IgD-negative memory B cell (primary cell): Measurements from ENCODE around the gene NUP93. TPM values are rescaled to one million over a fixed set of nuclear protein-coding genes. Genes with fewer than 3 reads are reported as not detected.
A peak's percentile ranks its signal among the peaks of the same experiment; 100 is the strongest.
"Not testable (repeated sequence)": the region's sequence is repeated elsewhere in the genome, so short reads cannot be mapped to it uniquely, and the experiment has no call there.

ENCODE experiments used
- H3K27ac Mint-ChIP-seq, 3 donors: one replicate each; pipeline ENCODE4 v1.8.0; 2020 to 2022; ENCODE audit warnings: mild to moderate bottlenecking in 3 of 3, mixed read lengths in 3 of 3, moderate library complexity in 1 of 3
- H3K27me3 Mint-ChIP-seq: one replicate; pipeline ENCODE4 v1.8.0; 2021; ENCODE audit warnings: mixed read lengths
- H3K36me3 Mint-ChIP-seq: one replicate; pipeline ENCODE4 v1.8.0; 2020; ENCODE audit warnings: mild to moderate bottlenecking, mixed read lengths
- H3K4me1 Mint-ChIP-seq, 3 donors: one replicate each; pipeline ENCODE4 v1.8.0; 2020 to 2022; ENCODE audit warnings: mixed read lengths in 3 of 3, mild to moderate bottlenecking in 1 of 3
- H3K4me3 Mint-ChIP-seq, 4 donors: one replicate each; pipeline ENCODE4 v1.8.0; 2020 to 2022; ENCODE audit warnings: mild to moderate bottlenecking in 4 of 4, mixed read lengths in 4 of 4, moderate library complexity in 3 of 4
- H3K9me3 Mint-ChIP-seq, 3 donors: one replicate each; pipeline ENCODE4 v1.8.0; 2020 to 2021; ENCODE audit warnings: mixed read lengths in 3 of 3, mild to moderate bottlenecking in 1 of 3
- polyA plus RNA-seq: library from polyadenylated mRNA; unstranded; fragments of 300-500 nt; fragmentation: Illumina TruSeq; gene quantifications from one replicate; pipeline ENCODE4 v1.2.3, GENCODE V29; 2021

NUP93 gene
- polyA plus RNA-seq, 1 donor from 2014 or later = 60.6 TPM

DNA sequence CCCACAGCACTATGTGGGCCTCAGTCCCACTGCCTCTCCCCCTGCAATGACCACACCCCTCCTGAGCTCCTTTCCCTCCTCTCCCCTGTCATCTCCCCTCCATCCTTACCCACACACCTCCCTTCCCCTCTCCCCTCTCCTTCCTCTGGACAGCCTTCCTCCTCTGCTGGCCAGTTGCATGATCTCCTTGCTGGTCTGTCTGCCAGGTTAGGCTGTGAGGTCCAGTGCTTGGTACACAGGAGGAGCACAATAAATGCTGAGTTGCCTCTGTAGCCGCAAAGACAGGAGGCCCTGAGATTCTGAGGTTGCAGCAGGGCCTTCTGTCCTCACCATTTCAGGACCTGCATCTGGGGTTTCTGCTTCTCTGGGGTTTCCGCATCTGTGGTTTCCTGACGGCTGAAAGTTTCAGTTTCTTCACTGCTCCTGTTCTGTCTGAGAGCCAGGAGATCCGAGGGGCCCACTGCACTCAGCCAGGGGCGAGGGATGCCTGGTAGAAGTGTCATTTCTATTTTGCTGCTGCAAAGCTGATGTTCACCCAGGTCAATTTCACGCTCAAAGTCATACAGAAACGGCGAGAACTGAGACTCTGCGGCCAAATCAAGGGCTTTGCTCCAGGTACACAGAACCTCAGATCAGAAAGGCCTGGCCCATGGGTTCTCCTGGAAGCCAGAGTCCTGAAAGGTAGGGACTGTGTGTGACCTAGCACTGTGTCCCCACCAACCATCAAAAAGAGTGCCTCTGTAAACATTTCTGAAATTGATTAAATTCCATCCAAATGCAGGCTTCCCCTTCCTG, 130.5 kb downstream of the NUP93 start:
- Mint-ChIP-seq H3K9me3 (no peaks in the 10 kb centered on the region), H3K27ac (peak overlapping the region; percentile 76 to 95 (median 90)), H3K4me3 (peak overlapping the region in 3 of 4 donors; percentile 58 to 95 (median 86)), H3K27me3 (no peaks in the 10 kb centered on the region), H3K36me3 (no peaks in the 10 kb centered on the region), H3K4me1 (peaks cover 43 to 46% (median 43%) of the 10 kb centered on the region in 3 donors)

- H3K27ac Mint-ChIP-seq = peak overlapping the region; percentile 76 to 95 (median 90)
- no peaks in the 10 kb centered on the region for H3K36me3 Mint-ChIP-seq
- H3K27me3 Mint-ChIP-seq = no peaks in the 10 kb centered on the region
- no peaks in the 10 kb centered on the region for H3K9me3 Mint-ChIP-seq
- H3K4me1 Mint-ChIP-seq = peaks cover 43 to 46% (median 43%) of the 10 kb centered on the region in 3 donors
- peak overlapping the region in 2 of 4 donors; percentile 65 to 86 for H3K4me3 Mint-ChIP-seq
These were observed 131.2 kb downstream of the NUP93 start for GRCh38 chr16:56861092-56861610.

GRCh38 chr16:56861756-56862155, 131.8 kb downstream of the NUP93 start:
- Mint-ChIP-seq H3K36me3 (no peaks in the 10 kb centered on the region), H3K27ac (peak overlapping the region; percentile 76 to 95 (median 90)), H3K4me3 (peak overlapping the region in 1 of 4 donors; percentile 24), H3K4me1 (peaks cover 43 to 46% (median 43%) of the 10 kb centered on the region in 3 donors), H3K9me3 (no peaks in the 10 kb centered on the region), H3K27me3 (no peaks in the 10 kb centered on the region)

DNA sequence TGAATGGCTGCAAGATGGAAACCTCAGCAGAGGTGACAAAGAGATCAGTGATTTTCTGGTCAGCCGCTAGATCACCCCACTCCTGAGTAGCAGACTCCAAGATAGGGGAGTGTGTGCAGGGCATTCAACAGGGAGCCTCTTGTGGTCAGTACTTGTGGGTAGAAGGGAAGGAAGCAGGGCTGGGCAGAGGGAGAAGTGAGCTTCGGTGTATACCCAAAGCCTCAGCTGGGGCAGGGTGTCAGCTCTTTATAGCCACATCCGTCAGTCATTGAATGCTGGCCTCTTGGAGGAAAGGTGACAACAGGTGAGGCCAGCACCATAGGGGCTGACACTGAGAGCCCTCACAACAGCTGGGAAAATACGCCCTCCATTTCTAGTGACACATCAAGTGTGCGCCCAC, 132.8 kb downstream of the NUP93 start:
- peaks cover 49 to 52% (median 50%) of the 10 kb centered on the region in 3 donors for H3K4me1 Mint-ChIP-seq
- H3K27ac Mint-ChIP-seq = peak overlapping the region in 2 of 3 donors; percentile 14 to 76
- H3K9me3 Mint-ChIP-seq = no peaks in the 10 kb centered on the region
- H3K4me3 Mint-ChIP-seq = peak overlapping the region in 2 of 4 donors; percentile 32 to 34
- no peaks in the 10 kb centered on the region for H3K27me3 Mint-ChIP-seq
- no peaks in the 10 kb centered on the region for H3K36me3 Mint-ChIP-seq

GRCh38 chr16:56864960-56865359, 135.0 kb downstream of the NUP93 start, which contains the start of gene SLC12A3:
TSS of gene SLC12A3 (plus strand) at chr16:56865207. CDS start at chr16:56865236, 29 bp downstream.
- Mint-ChIP-seq H3K4me3 (peak within 1 kb of the TSS in 1 of 4 donors; percentile 28), H3K9me3 (no peaks in the 10 kb centered on the region), H3K36me3 (no peaks in the 10 kb centered on the region), H3K4me1 (peaks cover 39 to 47% (median 41%) of the 10 kb centered on the region in 3 donors), H3K27ac (peak within 1 kb of the TSS in 1 of 3 donors; percentile 13), H3K27me3 (no peaks in the 10 kb centered on the region)

- H3K27ac Mint-ChIP-seq = no peak overlapping the region
These were observed 135.6 kb downstream of the NUP93 start for GRCh38 chr16:56865394-56866062.

DNA sequence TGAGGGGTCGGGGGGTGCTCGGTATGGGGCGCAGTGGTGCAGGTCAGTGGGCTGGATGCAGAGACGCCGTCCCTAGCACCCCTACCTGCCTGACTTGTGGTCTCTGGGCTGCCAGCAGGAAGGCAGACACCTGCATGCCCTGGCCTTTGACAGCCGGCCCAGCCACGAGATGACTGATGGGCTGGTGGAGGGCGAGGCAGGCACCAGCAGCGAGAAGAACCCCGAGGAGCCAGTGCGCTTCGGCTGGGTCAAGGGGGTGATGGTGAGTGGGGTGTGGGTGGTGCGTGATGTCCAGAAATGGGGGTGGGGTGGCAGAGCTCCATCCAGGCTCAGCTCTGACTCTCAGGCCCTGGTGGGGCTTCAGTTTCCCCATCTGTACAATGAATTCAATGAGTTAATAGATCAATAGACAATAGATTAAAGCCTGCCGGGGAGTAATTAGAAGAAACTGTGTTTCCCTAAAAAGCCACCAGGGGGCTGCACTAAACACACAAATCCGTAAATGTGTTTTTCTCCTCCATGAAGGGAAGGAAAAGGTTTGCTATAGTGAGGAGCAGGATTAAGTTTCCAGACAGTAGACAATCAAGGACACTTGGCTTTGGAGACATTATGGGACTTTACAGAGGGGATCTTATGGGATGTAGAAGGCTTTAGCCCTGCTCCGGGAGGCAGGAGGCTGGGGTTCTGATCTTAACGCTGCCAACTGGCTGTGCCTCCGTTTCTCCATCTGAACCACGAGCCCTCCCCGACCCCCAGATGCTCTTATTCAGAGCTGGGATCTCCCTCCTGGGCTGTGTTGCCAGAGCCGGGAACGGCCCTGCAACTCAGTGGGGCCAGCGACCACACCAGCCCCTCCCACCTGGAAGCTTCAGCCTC, 137.3 kb downstream of the NUP93 start:
- Mint-ChIP-seq H3K36me3 (peaks cover 2% of the 10 kb centered on the region), H3K27me3 (no peaks in the 10 kb centered on the region), H3K4me3 (peak overlapping the region in 2 of 4 donors; percentile 35 to 78), H3K4me1 (peaks cover 29 to 37% (median 33%) of the 10 kb centered on the region in 3 donors), H3K27ac (peak overlapping the region in 2 of 3 donors; percentile 76 to 93), H3K9me3 (no peaks in the 10 kb centered on the region)

More at GRCh38 chr16:56865394-56866062, 135.6 kb downstream of the NUP93 start:
- peak overlapping the region in 1 of 4 donors; percentile 28 for H3K4me3 Mint-ChIP-seq
- no peaks in the 10 kb centered on the region for H3K9me3 Mint-ChIP-seq
- H3K36me3 Mint-ChIP-seq = no peaks in the 10 kb centered on the region
- no peaks in the 10 kb centered on the region for H3K27me3 Mint-ChIP-seq
- peaks cover 40 to 47% (median 41%) of the 10 kb centered on the region in 3 donors for H3K4me1 Mint-ChIP-seq

DNA sequence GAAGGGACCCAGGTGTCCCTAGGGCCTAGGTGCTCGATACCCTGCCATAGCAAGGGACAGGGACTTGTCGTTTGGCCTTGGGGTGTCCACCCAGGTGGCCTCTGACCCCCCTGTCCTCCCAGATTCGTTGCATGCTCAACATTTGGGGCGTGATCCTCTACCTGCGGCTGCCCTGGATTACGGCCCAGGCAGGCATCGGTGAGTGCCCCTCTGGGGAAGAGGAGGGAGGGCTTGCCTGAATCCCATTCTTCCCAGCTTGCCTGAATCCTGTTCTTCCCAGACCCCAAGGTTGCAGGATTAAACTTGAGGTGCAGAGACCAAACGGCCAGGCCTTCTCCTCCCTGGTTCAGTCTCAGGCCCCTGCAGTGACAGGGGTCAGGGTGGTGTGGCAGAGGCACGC, 138.2 kb downstream of the NUP93 start:
- Mint-ChIP-seq H3K27me3 (no peaks in the 10 kb centered on the region), H3K4me3 (no peak overlapping the region), H3K9me3 (no peaks in the 10 kb centered on the region), H3K27ac (no peak overlapping the region), H3K36me3 (peaks cover 4% of the 10 kb centered on the region), H3K4me1 (peaks cover 19 to 27% (median 24%) of the 10 kb centered on the region in 3 donors)

DNA sequence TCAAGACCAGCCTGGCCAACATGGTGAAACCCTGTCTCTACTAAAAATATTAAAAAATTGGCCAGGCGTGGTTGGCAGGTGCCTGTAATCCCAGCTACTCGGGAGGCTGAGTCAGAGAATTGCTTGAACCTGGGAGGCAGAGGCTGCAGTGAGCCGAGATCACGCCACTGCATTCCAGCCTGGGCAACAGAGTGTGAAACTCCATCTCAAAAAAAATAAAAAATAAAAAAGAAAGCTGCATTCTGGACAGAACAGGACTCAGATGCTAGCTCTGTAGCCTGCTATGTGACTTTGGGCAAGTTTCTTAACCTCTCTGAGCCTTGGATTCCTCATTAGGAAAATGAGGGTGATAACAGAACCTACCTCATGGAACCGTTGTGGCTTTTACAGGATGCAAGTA, 138.8 kb downstream of the NUP93 start:
- H3K27ac Mint-ChIP-seq, H3K27me3 Mint-ChIP-seq, H3K4me3 Mint-ChIP-seq, H3K36me3 Mint-ChIP-seq, H3K9me3 Mint-ChIP-seq: not testable (repeated sequence)
- peaks cover 16 to 24% (median 19%) of the 10 kb centered on the region in 3 donors for H3K4me1 Mint-ChIP-seq

GRCh38 chr16:56869513-56870275, 139.8 kb downstream of the NUP93 start:
- peaks cover 16 to 24% (median 16%) of the 10 kb centered on the region in 3 donors for H3K4me1 Mint-ChIP-seq
- no peaks in the 10 kb centered on the region for H3K9me3 Mint-ChIP-seq
- H3K4me3 Mint-ChIP-seq = peak overlapping the region; percentile 7 to 92 (median 76)
- H3K27ac Mint-ChIP-seq = peak overlapping the region; percentile 28 to 84 (median 67)
- H3K36me3 Mint-ChIP-seq = peaks cover 4% of the 10 kb centered on the region
- H3K27me3 Mint-ChIP-seq = no peaks in the 10 kb centered on the region

DNA sequence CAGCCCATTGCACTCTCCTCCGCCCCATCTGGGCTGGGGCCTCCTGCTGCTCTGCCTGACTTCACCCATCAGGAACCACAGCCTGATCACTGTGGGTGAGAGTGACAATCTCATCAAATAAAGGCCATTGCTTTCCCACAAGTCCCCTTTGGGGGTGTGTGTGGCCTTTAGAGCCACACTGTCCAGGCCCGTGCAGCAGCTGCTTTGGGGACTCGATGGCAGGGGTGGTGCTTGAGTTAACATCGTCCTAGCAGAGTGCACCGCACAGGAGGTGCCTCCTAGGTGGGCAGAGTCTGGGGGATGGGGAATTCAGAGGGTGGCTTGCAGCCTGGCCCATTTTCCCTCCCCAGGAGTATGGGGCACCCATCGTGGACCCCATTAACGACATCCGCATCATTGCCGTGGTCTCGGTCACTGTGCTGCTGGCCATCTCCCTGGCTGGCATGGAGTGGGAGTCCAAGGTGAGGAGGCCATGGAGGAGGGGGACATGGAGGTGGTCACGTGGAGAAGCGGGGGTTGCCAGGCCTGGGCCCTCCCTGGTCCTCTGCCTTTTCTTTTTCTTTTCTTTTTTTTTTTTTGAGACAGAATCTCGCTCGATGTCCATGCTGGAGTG, 140.5 kb downstream of the NUP93 start:
- Mint-ChIP-seq H3K4me1 (peaks cover 15 to 24% (median 16%) of the 10 kb centered on the region in 3 donors), H3K9me3 (no peaks in the 10 kb centered on the region), H3K27me3 (no peaks in the 10 kb centered on the region), H3K36me3 (peaks cover 4% of the 10 kb centered on the region), H3K27ac (peak overlapping the region; percentile 28 to 84 (median 67)), H3K4me3 (peak overlapping the region; percentile 7 to 92 (median 76))

GRCh38 chr16:56871172-56871593, 141.3 kb downstream of the NUP93 start:
- H3K27me3 Mint-ChIP-seq = no peaks in the 10 kb centered on the region
- H3K4me3 Mint-ChIP-seq = peak overlapping the region in 2 of 4 donors; percentile 17 to 23
- H3K4me1 Mint-ChIP-seq = peaks cover 18 to 27% (median 20%) of the 10 kb centered on the region in 3 donors
- H3K27ac Mint-ChIP-seq = peak overlapping the region; percentile 16 to 83 (median 26)
- no peaks in the 10 kb centered on the region for H3K9me3 Mint-ChIP-seq
- peaks cover 4% of the 10 kb centered on the region for H3K36me3 Mint-ChIP-seq

DNA sequence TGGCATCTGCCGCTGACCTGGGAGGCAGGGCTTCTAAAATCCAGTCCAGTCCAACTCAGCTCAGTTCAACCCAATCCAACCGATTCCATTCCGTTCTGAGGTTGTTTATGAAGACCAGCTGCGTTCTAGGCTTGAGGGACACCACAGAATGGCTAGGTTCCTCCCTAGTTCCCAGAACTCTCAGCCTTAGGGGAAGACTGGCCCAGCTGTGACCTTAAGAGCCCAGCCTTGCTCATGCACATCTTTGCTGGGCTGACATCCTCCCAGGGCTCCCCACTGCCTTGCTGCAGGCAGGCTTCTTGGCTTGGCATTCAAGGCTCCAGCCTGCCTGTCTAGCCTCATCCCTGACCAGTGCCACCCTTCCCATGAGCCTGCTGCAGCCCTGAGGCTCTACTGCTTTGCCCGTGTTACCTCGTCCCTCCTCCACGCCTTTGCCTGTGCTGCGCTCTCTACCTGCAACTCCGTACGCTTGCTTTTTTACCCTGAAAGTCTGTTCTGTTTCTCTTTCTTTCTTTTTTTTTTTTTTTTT, 143.0 kb downstream of the NUP93 start:
- H3K27ac Mint-ChIP-seq = peak overlapping the region in 1 of 3 donors; percentile 85
- H3K27me3 Mint-ChIP-seq = no peaks in the 10 kb centered on the region
- H3K36me3 Mint-ChIP-seq = peaks cover 4% of the 10 kb centered on the region
- no peak overlapping the region for H3K4me3 Mint-ChIP-seq
- peaks cover 12 to 21% (median 14%) of the 10 kb centered on the region in 3 donors for H3K4me1 Mint-ChIP-seq
- no peaks in the 10 kb centered on the region for H3K9me3 Mint-ChIP-seq
